Progenitor cell of endocrine pancreas (in vitro differentiated cells): ENCODE results near the gene GGT6. TPM values are rescaled to one million over a fixed set of nuclear protein-coding genes. Genes with fewer than 3 reads are reported as not detected.

Experiments used
- DNase-seq: peaks from one replicate; pipeline ENCODE4 v3.0.0; 2021; ENCODE audit warnings: low spot score; ENCODE audit not compliant: unreplicated experiment
- H3K27ac Mint-ChIP-seq: 2 replicates; pipeline ENCODE4 v1.8.0; 2021; ENCODE audit warnings: mild to moderate bottlenecking, moderate library complexity, mixed read lengths
- H3K27me3 Mint-ChIP-seq: 2 replicates; pipeline ENCODE4 v1.8.0; 2021; ENCODE audit warnings: mixed read lengths
- H3K36me3 Mint-ChIP-seq: 2 replicates; pipeline ENCODE4 v1.8.0; 2022; ENCODE audit warnings: mixed read lengths; ENCODE audit not compliant: insufficient read depth
- H3K4me1 Mint-ChIP-seq: 2 replicates; pipeline ENCODE4 v1.8.0; 2021; ENCODE audit warnings: low read depth, mixed read lengths
- H3K4me3 Mint-ChIP-seq: 2 replicates; pipeline ENCODE4 v1.8.0; 2021; ENCODE audit warnings: low read depth, mild to moderate bottlenecking, moderate library complexity, mixed read lengths
- H3K9me3 Mint-ChIP-seq: 2 replicates; pipeline ENCODE4 v1.8.0; 2021; ENCODE audit warnings: low read depth, mixed read lengths
- CTCF ChIP-seq: fragments of 200-600 bp; sonication (generic); IDR thresholded peaks from one replicate; pipeline ENCODE4 v1.5.0; 2021; ENCODE audit warnings: antibody characterized with exemption, mild to moderate bottlenecking; ENCODE audit not compliant: unreplicated experiment
- total RNA-seq: library from RNA; stranded (reverse); gene quantifications from 2 replicates; pipeline ENCODE4 v1.2.1, GENCODE V29; 2021

Gene GGT6
- total RNA-seq, 1 donor from 2014 or later: not detected

DNA sequence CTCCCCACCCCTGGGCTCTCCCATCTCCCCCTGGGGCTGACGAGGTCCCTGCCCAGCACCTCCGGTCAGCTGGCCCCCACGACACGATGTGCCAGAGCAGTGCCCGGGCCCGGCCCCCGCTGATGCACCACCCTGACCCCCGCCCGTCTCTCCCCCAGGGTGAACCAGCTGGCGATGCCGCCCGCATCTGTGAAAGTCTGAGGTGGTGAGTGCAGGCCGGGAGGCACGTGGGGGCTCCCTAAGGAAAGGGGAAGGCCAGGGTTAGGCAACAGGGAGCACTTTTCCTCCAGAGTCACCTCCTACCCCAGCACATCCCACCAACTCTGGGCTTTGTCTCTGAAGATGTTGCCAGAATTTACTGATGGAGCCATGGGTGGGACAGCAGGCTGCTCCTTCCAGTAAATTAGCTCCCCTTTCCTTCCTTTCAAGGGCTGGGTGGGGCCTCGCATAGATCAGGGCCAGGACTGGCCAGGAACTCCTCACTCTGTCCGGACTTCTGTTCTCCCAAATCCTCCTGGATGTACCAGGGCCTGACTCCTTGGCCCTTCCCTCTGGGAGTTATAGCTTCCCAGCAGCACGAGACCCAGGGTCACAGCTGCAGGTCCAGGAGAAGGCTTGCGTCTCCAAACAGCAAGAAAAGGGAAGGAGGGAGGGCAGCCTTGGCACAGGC lies 23.5 kb downstream of the GGT6 start:
- no peaks in the 10 kb centered on the region for H3K9me3 Mint-ChIP-seq
- DNase-seq: no peak
- peaks cover 3% of the 10 kb centered on the region for H3K36me3 Mint-ChIP-seq
- H3K4me3 Mint-ChIP-seq: no peak overlapping the region
- TF ChIP-seq CTCF: no peak
- peaks cover 4% of the 10 kb centered on the region for H3K4me1 Mint-ChIP-seq
- no peak overlapping the region for H3K27ac Mint-ChIP-seq
- peaks cover 17% of the 10 kb centered on the region for H3K27me3 Mint-ChIP-seq

- peaks cover 2% of the 10 kb centered on the region for H3K36me3 Mint-ChIP-seq
- H3K27me3 Mint-ChIP-seq: peaks cover 18% of the 10 kb centered on the region
- H3K4me1 Mint-ChIP-seq: peaks cover 4% of the 10 kb centered on the region
- TF ChIP-seq CTCF: no peak
- DNase-seq: no peak
- no peak overlapping the region for H3K4me3 Mint-ChIP-seq
- no peaks in the 10 kb centered on the region for H3K9me3 Mint-ChIP-seq
- H3K27ac Mint-ChIP-seq: no peak overlapping the region
These were observed 24.1 kb downstream of the GGT6 start for GRCh38 chr17:4536259-4536741.

DNA sequence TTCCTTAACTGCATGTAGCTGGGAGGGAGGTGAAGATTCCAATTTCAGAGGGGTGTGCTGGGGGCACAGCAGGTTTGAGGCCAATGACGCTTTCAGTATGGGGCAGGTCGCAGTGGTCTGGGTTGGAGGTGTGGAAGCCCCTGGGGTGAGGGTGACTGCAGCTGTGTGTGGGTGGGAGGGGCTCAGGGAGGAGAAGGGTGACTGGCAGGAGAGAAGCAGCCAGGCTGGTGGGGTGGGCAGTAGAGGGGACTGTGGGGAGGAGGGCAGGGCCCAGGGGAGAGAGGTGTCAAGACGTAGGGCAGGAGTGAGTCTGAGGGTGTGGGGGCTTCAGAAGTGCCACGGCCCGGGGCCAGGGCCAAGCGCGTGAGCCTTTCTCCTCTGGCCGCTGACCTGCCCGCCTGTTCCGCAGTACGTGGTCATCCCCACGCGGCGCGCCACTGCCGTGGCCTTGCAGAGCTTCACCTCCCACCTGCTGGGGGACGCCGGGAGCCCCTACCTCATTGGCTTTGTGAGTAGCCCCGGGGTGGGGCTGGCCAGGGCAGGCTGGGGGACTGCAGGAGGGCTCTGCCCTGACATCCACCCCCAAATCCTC lies 24.6 kb downstream of the GGT6 start:
- Mint-ChIP-seq H3K4me3 (no peak overlapping the region), H3K36me3 (peaks cover 1% of the 10 kb centered on the region), H3K27ac (no peak overlapping the region), H3K4me1 (peaks cover 4% of the 10 kb centered on the region), H3K27me3 (peaks cover 18% of the 10 kb centered on the region), H3K9me3 (no peaks in the 10 kb centered on the region)
- no peak for DNase-seq
- TF ChIP-seq CTCF: no peak

- Mint-ChIP-seq H3K36me3 (peaks cover 1% of the 10 kb centered on the region), H3K4me3 (no peak overlapping the region), H3K27me3 (peaks cover 18% of the 10 kb centered on the region), H3K27ac (no peak overlapping the region), H3K9me3 (no peaks in the 10 kb centered on the region), H3K4me1 (peaks cover 4% of the 10 kb centered on the region)
- TF ChIP-seq CTCF: no peak
- DNase-seq: no peak
These were observed 25.3 kb downstream of the GGT6 start for GRCh38 chr17:4534928-4535666.

DNA sequence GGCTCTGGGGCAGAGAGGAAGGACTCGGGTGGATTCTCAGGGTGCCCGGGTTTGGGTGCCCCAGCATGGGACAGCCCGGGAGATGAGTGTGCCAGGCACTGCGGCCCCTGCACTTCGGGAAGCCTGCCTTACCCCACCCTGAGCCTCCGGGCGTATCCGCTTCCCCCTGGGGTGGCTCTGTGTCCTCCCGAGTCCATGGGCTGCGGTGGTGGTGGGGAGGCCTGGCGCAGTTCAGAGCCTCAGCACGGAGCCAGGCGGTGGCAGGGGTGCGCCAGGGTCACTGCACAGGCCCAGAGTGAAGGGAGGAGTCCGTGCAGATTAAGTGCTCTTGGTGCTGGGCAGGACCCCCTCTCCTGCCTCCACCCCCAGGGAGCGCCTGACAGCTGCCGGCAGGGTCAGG lies 25.9 kb downstream of the GGT6 start:
- no peak overlapping the region for H3K27ac Mint-ChIP-seq
- H3K9me3 Mint-ChIP-seq: no peaks in the 10 kb centered on the region
- no peak overlapping the region for H3K4me3 Mint-ChIP-seq
- no peak for TF ChIP-seq CTCF
- H3K27me3 Mint-ChIP-seq: peaks cover 20% of the 10 kb centered on the region
- no peak for DNase-seq
- no peaks in the 10 kb centered on the region for H3K36me3 Mint-ChIP-seq
- H3K4me1 Mint-ChIP-seq: peaks cover 5% of the 10 kb centered on the region
